Stimulated activated CD8-positive, alpha-beta memory T cell treated with anti-CD3 and anti-CD28 coated beads, Interleukin-7, amount 100 ng/mL, for 1 hour (primary cell): ENCODE measurements around the gene PRDM16.

Experiments used
- DNase-seq, 2 donors: peaks; one replicate each; pipeline ENCODE4 v3.0.0-alpha.2; 2020; ENCODE audit warnings: low read depth in 2 of 2

PRDM16 gene

GRCh38 chr1:3122311-3122710, 53.3 kb downstream of the PRDM16 start:
- DNase-seq: no peak

GRCh38 chr1:3124246-3124645, 55.2 kb downstream of the PRDM16 start:
- DNase-seq: no peak

- DNase-seq: no peak
Observed at GRCh38 chr1:3125078-3125477, 56.1 kb downstream of the PRDM16 start.

- DNase-seq: no peak
Observed at GRCh38 chr1:3125546-3126368, 56.8 kb downstream of the PRDM16 start.

GRCh38 chr1:3126756-3127678, 58.0 kb downstream of the PRDM16 start:
- DNase-seq: no peak

- DNase-seq: no peak
Observed at GRCh38 chr1:3127738-3128137, 58.7 kb downstream of the PRDM16 start.

GRCh38 chr1:3128431-3129132, 59.6 kb downstream of the PRDM16 start:
- no peak for DNase-seq

- no peak for DNase-seq
Observed at GRCh38 chr1:3129133-3129490, 60.1 kb downstream of the PRDM16 start.

GRCh38 chr1:3130268-3130667, 61.3 kb downstream of the PRDM16 start:
- DNase-seq: no peak

- no peak for DNase-seq
Observed at GRCh38 chr1:3132660-3133059, 63.7 kb downstream of the PRDM16 start.

- DNase-seq: no peak
Observed at GRCh38 chr1:3133686-3134085, 64.7 kb downstream of the PRDM16 start.

GRCh38 chr1:3134381-3135072, 65.5 kb downstream of the PRDM16 start:
- no peak for DNase-seq

GRCh38 chr1:3135073-3135702, 66.2 kb downstream of the PRDM16 start:
- DNase-seq: no peak

- DNase-seq: no peak
Observed at GRCh38 chr1:3135744-3136455, 66.9 kb downstream of the PRDM16 start.

- DNase-seq: no peak
Observed at GRCh38 chr1:3136532-3136931, 67.5 kb downstream of the PRDM16 start.

- no peak for DNase-seq
Observed at GRCh38 chr1:3137111-3138100, 68.4 kb downstream of the PRDM16 start.

GRCh38 chr1:3138623-3139151, 69.7 kb downstream of the PRDM16 start:
- DNase-seq: no peak

GRCh38 chr1:3139451-3139852, 70.4 kb downstream of the PRDM16 start:
- no peak for DNase-seq

- no peak for DNase-seq
Observed at GRCh38 chr1:3139871-3140361, 70.9 kb downstream of the PRDM16 start.
